K562 (cell line): Measurements from ENCODE around the gene EIF3I. TPM values are rescaled to one million over a fixed set of nuclear protein-coding genes. Genes with fewer than 3 reads are reported as not detected.

Source experiments
- ATAC-seq: fragments of 200-7000 bp; cut with Tn5 transposase; 3 replicates; pipeline ENCODE4 v1.9.1; 2020; ENCODE audit warnings: moderate library complexity
- BruUV-seq: library from RNA; stranded (reverse); fragments of 400-500 nt; replicated peaks from 2 replicates; lab custom pipeline; 2021; lab: Mats Ljungman, UMichigan
- CTCF ChIA-PET: fragments of 300-600 bp; formaldehyde crosslinking; extraction: SDS; loops from one replicate; lab custom pipeline; 2021; ENCODE audit warnings: low intra/inter-chr PET ratio; lab: Yijun Ruan, JAX
- POLR2A ChIA-PET: fragments of 300-600, 350-650 bp; sonication (Branson Sonifier 250); formaldehyde crosslinking; extraction: SDS; loops from one replicate; lab custom pipeline; 2021; ENCODE audit warnings: antibody characterized with exemption, inconsistent platforms; lab: Yijun Ruan, JAX
- DNase-seq, 4 experiments: peaks; one replicate each; pipeline versions ENCODE4 v3.0.0 to v3.0.0-alpha.2; 2011 to 2018; ENCODE audit warnings: low spot score in 3 of 4, mixed read lengths in 3 of 4; ENCODE audit errors: extremely low read depth in 1 of 4
- FAIRE-seq: peaks from 2 replicates; lab custom pipeline; 2011; peaks lifted over from hg19 to GRCh38; lab: Jason Lieb, UNC
- H2AFZ ChIP-seq: 2 replicates; pipeline ENCODE4 v1.6.0; 2011; ENCODE audit warnings: low read depth, low read length, control low read depth, inconsistent platforms
- H3K27ac ChIP-seq: fragments of 200-600 bp; 3 replicates; pipeline ENCODE4 v1.8.0; 2011; ENCODE audit warnings: low read depth, mild to moderate bottlenecking, control low read depth, inconsistent platforms, low read length, moderate library complexity, mixed read lengths; ENCODE audit errors: extremely low read depth
- H3K27me3 ChIP-seq, 2 experiments: fragments of 300-600 bp in 1 of 2; 2 replicates in 1 of 2; 3 replicates in 1 of 2; pipeline versions ENCODE4 v1.6.0 to v1.8.0; 2011; ENCODE audit warnings: inconsistent platforms in 2 of 2, low read length in 2 of 2, mild to moderate bottlenecking in 1 of 2, mixed read lengths in 1 of 2, moderate library complexity in 1 of 2; ENCODE audit not compliant: control insufficient read depth in 2 of 2, insufficient read depth in 2 of 2
- H3K36me3 ChIP-seq: fragments of 300-600 bp; 3 replicates; pipeline ENCODE4 v1.8.0; 2011; ENCODE audit warnings: mild to moderate bottlenecking, low read length, inconsistent platforms; ENCODE audit not compliant: control insufficient read depth, insufficient read depth
- H3K4me1 ChIP-seq, 2 experiments: fragments of 200-600 bp in 1 of 2; replicated peaks in 1 of 2; 2 replicates in 1 of 2; 3 replicates in 1 of 2; pipeline versions ENCODE4 v1.5.1 to v1.8.0; 2011; ENCODE audit warnings: inconsistent platforms in 2 of 2, low read length in 2 of 2, mild to moderate bottlenecking in 1 of 2, mixed read lengths in 1 of 2, moderate library complexity in 1 of 2; ENCODE audit not compliant: control insufficient read depth in 2 of 2, insufficient read depth in 2 of 2
- H3K4me2 ChIP-seq: 2 replicates; pipeline ENCODE4 v1.6.1; 2011; ENCODE audit warnings: low read length, control low read depth, inconsistent platforms, mixed read lengths; ENCODE audit not compliant: insufficient read depth
- H3K4me3 ChIP-seq: fragments of 200-600 bp; sonication (generic), shearing (Covaris generic); 2 replicates; pipeline ENCODE4 v1.5.1; 2016; ENCODE audit warnings: control low read depth, inconsistent platforms
- H3K79me2 ChIP-seq: fragments of 200-600 bp; 3 replicates; pipeline ENCODE4 v1.8.0; 2011; ENCODE audit warnings: low read length, inconsistent platforms; ENCODE audit not compliant: control insufficient read depth, insufficient read depth
- H3K9ac ChIP-seq, 2 experiments: 2 replicates each; pipeline versions ENCODE4 v1.6.0 to v1.6.1; 2011; ENCODE audit warnings: low read depth in 2 of 2, low read length in 2 of 2, control low read depth in 1 of 2, inconsistent platforms in 1 of 2, mild to moderate bottlenecking in 1 of 2, mixed read lengths in 1 of 2; ENCODE audit not compliant: insufficient read depth in 1 of 2
- H3K9me1 ChIP-seq: one replicate; pipeline ENCODE4 v1.6.0; 2011; ENCODE audit warnings: inconsistent platforms, mild to moderate bottlenecking, low read length, moderate library complexity; ENCODE audit not compliant: control insufficient read depth, insufficient read depth
- H3K9me3 ChIP-seq: replicated peaks from 2 replicates; pipeline ENCODE4 v1.5.1; 2011; ENCODE audit warnings: low read depth, low read length, inconsistent platforms; ENCODE audit not compliant: control insufficient read depth, insufficient read depth
- H4K20me1 ChIP-seq: replicated peaks from 2 replicates; pipeline ENCODE4 v1.6.1; 2011; ENCODE audit warnings: low read length, inconsistent platforms, mixed read lengths; ENCODE audit not compliant: control insufficient read depth, insufficient read depth
- BRCA1 ChIP-seq, 2 experiments: fragments of 450-650 bp in 1 of 2; sonication (generic) in 1 of 2; formaldehyde crosslinking in 1 of 2; IDR thresholded peaks; 2 replicates each; pipeline versions ENCODE4 v1.5.0 to v1.6.1; 2017 to 2020; ENCODE audit warnings: mild to moderate bottlenecking in 1 of 2, missing genetic modification reagents in 1 of 2
- DACH1 ChIP-seq: fragments of 450-650 bp; IDR thresholded peaks from 2 replicates; pipeline ENCODE4 v1.6.1; 2018; ENCODE audit not compliant: partially characterized antibody
- FOS ChIP-seq: IDR thresholded peaks from 3 replicates; pipeline ENCODE4 v1.6.1; 2011; ENCODE audit not compliant: insufficient read length; ENCODE audit errors: extremely low read depth
- HDGF ChIP-seq: fragments of 450-650 bp; IDR thresholded peaks from 2 replicates; pipeline ENCODE4 v1.6.1; 2016
- HIVEP1 ChIP-seq: fragments of 250-450 bp; sonication (Bioruptor Pico); IDR thresholded peaks from 2 replicates; pipeline ENCODE4 v1.4.0; 2020; ENCODE audit warnings: mild to moderate bottlenecking
- HNRNPUL1 ChIP-seq: fragments of 200-400 bp; formaldehyde crosslinking; IDR thresholded peaks from 2 replicates; pipeline ENCODE4 v1.6.1; 2017; ENCODE audit warnings: low read length
- IRF2 ChIP-seq: sonication (generic); formaldehyde crosslinking; IDR thresholded peaks from 2 replicates; pipeline ENCODE4 v1.8.1; 2022; ENCODE audit warnings: mild to moderate bottlenecking, missing genetic modification reagents
- KHSRP ChIP-seq: fragments of 450-650 bp; IDR thresholded peaks from 2 replicates; pipeline ENCODE4 v1.6.1; 2017
- L3MBTL2 ChIP-seq: fragments of 450-650 bp; IDR thresholded peaks from 2 replicates; pipeline ENCODE4 v1.6.1; 2016; ENCODE audit warnings: mild to moderate bottlenecking, moderate library complexity
- NCOA4 ChIP-seq: fragments of 450-650 bp; IDR thresholded peaks from 2 replicates; pipeline ENCODE4 v1.6.1; 2018; ENCODE audit warnings: mild to moderate bottlenecking; ENCODE audit not compliant: partially characterized antibody
- PCBP1 ChIP-seq: fragments of 200-400 bp; formaldehyde crosslinking; IDR thresholded peaks from 2 replicates; pipeline ENCODE4 v1.6.1; 2018; ENCODE audit warnings: mild to moderate bottlenecking, low read depth, low read length; ENCODE audit not compliant: poor library complexity, severe bottlenecking
- RFX5 ChIP-seq: IDR thresholded peaks from 2 replicates; pipeline ENCODE4 v1.6.1; 2011; ENCODE audit warnings: low read depth, mild to moderate bottlenecking, improper control_type of control experiment, low read length
- RFX7 ChIP-seq: fragments of 250-450 bp; sonication (Bioruptor Pico); IDR thresholded peaks from 2 replicates; pipeline ENCODE4 v1.5.1; 2021; ENCODE audit warnings: mild to moderate bottlenecking
- U2AF1 ChIP-seq: fragments of 200-400 bp; formaldehyde crosslinking; optimal IDR thresholded peaks from 2 replicates; pipeline ENCODE3; 2017; ENCODE audit warnings: mild to moderate bottlenecking, low read depth, low read length, moderate library complexity
- ZNF197 ChIP-seq: fragments of 200-800 bp; sonication (Bioruptor generic); IDR thresholded peaks from 2 replicates; pipeline ENCODE4 v1.6.1; 2016; ENCODE audit warnings: low read depth, missing genetic modification characterization, missing compliant biosample characterization
- ZNF239 ChIP-seq: fragments of 250-450 bp; sonication (Bioruptor Pico); IDR thresholded peaks from 2 replicates; pipeline ENCODE4 v1.4.0; 2020; ENCODE audit warnings: mild to moderate bottlenecking
- ZNF324 ChIP-seq: fragments of 250-450 bp; sonication (Bioruptor Pico); IDR thresholded peaks from 2 replicates; pipeline ENCODE4 v1.4.0; 2020; ENCODE audit warnings: mild to moderate bottlenecking
- ZNF586 ChIP-seq: fragments of 450-650 bp; formaldehyde crosslinking; conservative IDR thresholded peaks from 2 replicates; pipeline ENCODE4 v1.4.0; 2020; ENCODE audit warnings: mild to moderate bottlenecking, moderate library complexity
- WGBS: fragments of 100-300 bp; shearing (Covaris generic); methylation state at CpG from one replicate; pipeline ENCODE4 v1.1.6; 2016; ENCODE audit warnings: low coverage, mixed read lengths; ENCODE audit not compliant: insufficient coverage; ENCODE audit errors: missing lambda C conversion rate; 5-methylcytosine and 5-hydroxymethylcytosine counted together
- in situ Hi-C: fragments of 300-500 bp; cut with MboI; formaldehyde crosslinking; loops from 4 replicates; pipeline ENCODE4 v1.15.0; 2018; ENCODE audit warnings: inconsistent platforms, mixed read lengths
- intact Hi-C: fragments of 100-400 bp; cut with micrococcal nuclease; formaldehyde crosslinking; loops from 2 replicates; pipeline ENCODE4 v1.14.2; 2022
- polyA plus RNA-seq, 8 experiments: library from polyadenylated mRNA; depleted of rRNA in 4 of 8; stranded (reverse) in 5 of 8; unstranded in 3 of 8; fragments of >200 nt; fragmentation: Nextera tagmentation in 2 of 8; fragmentation: Illumina TruSeq in 1 of 8; extraction: Ambion mirVana in 2 of 8; extraction: Trizol in 1 of 8; gene quantifications; 2 replicates each; pipeline versions ENCODE4 v1.2.1 to v1.2.3, GENCODE V29; 2011 to 2014; ENCODE audit warnings: inconsistent platforms in 1 of 8, missing spikeins in 1 of 8
- total RNA-seq, 7 experiments: library from RNA; depleted of rRNA in 6 of 7; stranded (reverse); fragments of >200 nt in 6 of 7; fragmentation: Illumina TruSeq in 2 of 7; extraction: Trizol in 2 of 7; gene quantifications; 2 replicates each; pipeline versions ENCODE4 v1.2.1 to v1.2.3, GENCODE V29; 2011 to 2021; ENCODE audit warnings: low replicate concordance in 1 of 7
- TF ChIP-seq, protein P1 (sequence below): fragments of 450-650 bp; formaldehyde crosslinking; IDR thresholded peaks from 2 replicates; pipeline ENCODE4 v1.4.0; 2020; ENCODE audit warnings: mild to moderate bottlenecking, moderate library complexity
- TF ChIP-seq, protein P2 (sequence below): fragments of 250-450 bp; sonication (Bioruptor Pico); IDR thresholded peaks from 2 replicates; pipeline ENCODE4 v1.4.0; 2020; ENCODE audit warnings: mild to moderate bottlenecking

EIF3I gene
- total and polyA plus RNA-seq, 9 of the 15 experiments (the other 6 are each of a cell fraction or from before 2014, with no cell fraction given) = 414 to 1,526 (median 635) TPM

DNA sequence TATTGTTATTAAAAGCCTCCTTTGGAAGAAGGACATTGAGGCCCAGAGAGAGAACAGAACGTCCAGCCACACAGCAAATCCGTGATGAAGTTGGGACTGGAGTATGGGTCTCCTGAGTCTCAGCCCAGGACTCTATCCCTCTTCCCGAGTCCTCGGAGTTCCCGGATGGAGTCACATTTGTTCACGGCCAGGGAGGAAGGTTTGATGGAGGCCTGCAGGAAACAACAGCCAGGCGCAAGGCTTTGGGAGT lies 43.1 kb upstream of the EIF3I start (continued):
- TF ChIP-seq ZNF239 (CRISPR knock-in tag) (peak; percentile 44; the same call in 1 of the 2 replicates), HIVEP1 (CRISPR knock-in tag) (peak; percentile 66; the same call in 1 of the 2 replicates), BRCA1 (IDR thresholded peaks at IDR 0.05) (no peak), BRCA1 (CRISPR knock-in tag; IDR thresholded peaks at IDR 0.05) (no peak), FOS (no peak), ZNF324 (CRISPR knock-in tag) (peak; percentile 64; the same call in 1 of the 2 replicates), KHSRP (no peak), ZNF586 (peak; percentile 75; the same call in 1 of the 2 replicates), HDGF (peak; percentile 39; the same call in 1 of the 2 replicates), PCBP1 (no peak), IRF2 (CRISPR knock-in tag) (no peak), RFX7 (CRISPR knock-in tag) (no peak), ZNF197 (CRISPR knock-in tag) (0 out of 2 replicates have a peak, but pooled peaks have one; percentile 39)

DNA sequence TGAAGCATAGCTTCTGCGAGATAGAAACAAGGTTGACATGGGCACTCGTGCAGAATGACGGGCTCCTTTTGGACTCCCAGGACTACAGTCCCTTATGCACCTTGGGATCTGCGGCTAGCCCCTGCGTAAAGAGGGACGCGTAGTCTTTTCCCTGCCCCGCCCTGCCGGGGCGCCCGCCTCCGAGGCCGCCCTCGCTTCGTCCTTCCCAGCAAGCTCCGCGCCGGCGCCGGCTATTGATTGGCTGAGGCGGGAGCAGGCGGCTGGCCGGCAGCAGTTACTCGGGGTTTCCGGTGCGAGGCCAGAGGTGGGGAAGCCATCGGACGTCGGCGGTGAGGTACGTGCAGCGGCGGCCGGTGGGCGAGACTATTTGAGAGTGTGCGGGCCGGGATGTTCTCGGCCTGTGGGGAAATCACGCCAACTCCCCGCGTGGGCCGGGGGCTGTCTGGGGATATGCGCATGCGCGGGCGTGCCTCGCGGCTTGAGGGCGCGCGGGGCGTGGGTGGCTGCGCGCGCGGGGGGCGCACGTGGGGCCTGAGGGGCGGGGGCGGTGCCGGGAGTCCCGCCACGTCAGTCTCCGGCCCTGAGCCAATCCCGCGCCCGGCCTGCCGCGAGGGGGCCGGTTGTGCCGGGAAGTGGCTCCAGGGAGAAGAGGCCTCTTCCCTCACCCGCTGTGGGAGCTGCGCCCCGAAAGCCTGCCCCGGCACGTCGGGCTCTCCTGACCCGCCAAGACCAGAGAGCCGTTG lies 42.6 kb upstream of the EIF3I start, which contains the start of gene TXLNA:
Gene TXLNA (plus strand): TSS at position 233 of the 743 bp plus-strand sequence. CDS start 671 bp downstream, outside the sequence.
- Histone ChIP-seq H3K9me1 (peaks cover 4% of the 10 kb centered on the region), H3K27ac (peak within 1 kb of the TSS; percentile 89), H3K27me3 (no peaks in the 10 kb centered on the region), H3K79me2 (peaks cover 49% of the 10 kb centered on the region), H2AFZ (peak within 1 kb of the TSS; percentile 97), H3K9ac (peak within 1 kb of the TSS; percentile 94 to 97), H3K9me3 (no peaks in the 10 kb centered on the region), H3K4me3 (peak within 1 kb of the TSS; percentile 77), H3K4me2 (peak within 1 kb of the TSS; percentile 92), H3K4me1 (peaks cover 25 to 30% of the 10 kb centered on the region in 2 experiments), H4K20me1 (no peaks in the 10 kb centered on the region; the same call in 1 of the 2 replicates), H3K36me3 (peaks cover 39% of the 10 kb centered on the region)
- FAIRE-seq = peak; percentile 88
- ChIA-PET POLR2A (interaction anchor here (0.6 to 11.6 kb wide), 31 partner anchors 8 to 1992 kb away, joined by 3 to 201 read pairs (median 3); partner anchors contain the start of genes CCDC28B, HDAC1, KPNA6 and MARCKSL1), CTCF (interaction anchor here (0.7 to 1.2 kb wide), 2 partner anchors 11 to 49 kb away, joined by 3 read pairs; no protein-coding TSS in a partner anchor)
- peak; percentile 95 for ATAC-seq
- no TSS peak for BruUV-seq
- peak; percentile 98 to 99 (median 99) for DNase-seq
- in situ Hi-C loops (no loop called here), intact Hi-C loops (loop anchor here (2.0 to 10.0 kb wide), 4 partner anchors 52 to 165 kb away; partner anchors contain the start of genes KHDRBS1, KPNA6 and TMEM39B)
- under 1% methylated on average over 69 of the region's 79 CpGs for WGBS
- no peak for TF ChIP-seq NCOA4
- TF ChIP-seq RFX5 = no peak
- TF ChIP-seq, protein P1, sequence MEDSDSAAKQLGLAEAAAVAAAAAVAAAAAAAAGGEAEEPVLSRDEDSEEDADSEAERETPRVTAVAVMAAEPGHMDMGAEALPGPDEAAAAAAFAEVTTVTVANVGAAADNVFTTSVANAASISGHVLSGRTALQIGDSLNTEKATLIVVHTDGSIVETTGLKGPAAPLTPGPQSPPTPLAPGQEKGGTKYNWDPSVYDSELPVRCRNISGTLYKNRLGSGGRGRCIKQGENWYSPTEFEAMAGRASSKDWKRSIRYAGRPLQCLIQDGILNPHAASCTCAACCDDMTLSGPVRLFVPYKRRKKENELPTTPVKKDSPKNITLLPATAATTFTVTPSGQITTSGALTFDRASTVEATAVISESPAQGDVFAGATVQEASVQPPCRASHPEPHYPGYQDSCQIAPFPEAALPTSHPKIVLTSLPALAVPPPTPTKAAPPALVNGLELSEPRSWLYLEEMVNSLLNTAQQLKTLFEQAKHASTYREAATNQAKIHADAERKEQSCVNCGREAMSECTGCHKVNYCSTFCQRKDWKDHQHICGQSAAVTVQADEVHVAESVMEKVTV (CRISPR knock-in tag) = no peak
- TF ChIP-seq, protein P2, sequence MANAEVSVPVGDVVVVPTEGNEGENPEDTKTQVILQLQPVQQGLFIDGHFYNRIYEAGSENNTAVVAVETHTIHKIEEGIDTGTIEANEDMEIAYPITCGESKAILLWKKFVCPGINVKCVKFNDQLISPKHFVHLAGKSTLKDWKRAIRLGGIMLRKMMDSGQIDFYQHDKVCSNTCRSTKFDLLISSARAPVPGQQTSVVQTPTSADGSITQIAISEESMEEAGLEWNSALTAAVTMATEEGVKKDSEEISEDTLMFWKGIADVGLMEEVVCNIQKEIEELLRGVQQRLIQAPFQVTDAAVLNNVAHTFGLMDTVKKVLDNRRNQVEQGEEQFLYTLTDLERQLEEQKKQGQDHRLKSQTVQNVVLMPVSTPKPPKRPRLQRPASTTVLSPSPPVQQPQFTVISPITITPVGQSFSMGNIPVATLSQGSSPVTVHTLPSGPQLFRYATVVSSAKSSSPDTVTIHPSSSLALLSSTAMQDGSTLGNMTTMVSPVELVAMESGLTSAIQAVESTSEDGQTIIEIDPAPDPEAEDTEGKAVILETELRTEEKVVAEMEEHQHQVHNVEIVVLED (CRISPR knock-in tag) = peak; percentile 76
- peak; percentile 18 for TF ChIP-seq DACH1
- no peak for TF ChIP-seq HNRNPUL1
- peak; percentile 100 for TF ChIP-seq L3MBTL2
- peak; percentile 89 for TF ChIP-seq U2AF1
